ENCODE measurements around the gene SOCS3. TPM values are rescaled to one million over a fixed set of nuclear protein-coding genes. Genes with fewer than 3 reads are reported as not detected.

Gene SOCS3
- total and polyA plus RNA-seq, 10 of the 15 experiments (the other 5 are each of a cell fraction or from before 2014, with no cell fraction given), result 0.05 to 3.9 (median 1.0) TPM

DNA sequence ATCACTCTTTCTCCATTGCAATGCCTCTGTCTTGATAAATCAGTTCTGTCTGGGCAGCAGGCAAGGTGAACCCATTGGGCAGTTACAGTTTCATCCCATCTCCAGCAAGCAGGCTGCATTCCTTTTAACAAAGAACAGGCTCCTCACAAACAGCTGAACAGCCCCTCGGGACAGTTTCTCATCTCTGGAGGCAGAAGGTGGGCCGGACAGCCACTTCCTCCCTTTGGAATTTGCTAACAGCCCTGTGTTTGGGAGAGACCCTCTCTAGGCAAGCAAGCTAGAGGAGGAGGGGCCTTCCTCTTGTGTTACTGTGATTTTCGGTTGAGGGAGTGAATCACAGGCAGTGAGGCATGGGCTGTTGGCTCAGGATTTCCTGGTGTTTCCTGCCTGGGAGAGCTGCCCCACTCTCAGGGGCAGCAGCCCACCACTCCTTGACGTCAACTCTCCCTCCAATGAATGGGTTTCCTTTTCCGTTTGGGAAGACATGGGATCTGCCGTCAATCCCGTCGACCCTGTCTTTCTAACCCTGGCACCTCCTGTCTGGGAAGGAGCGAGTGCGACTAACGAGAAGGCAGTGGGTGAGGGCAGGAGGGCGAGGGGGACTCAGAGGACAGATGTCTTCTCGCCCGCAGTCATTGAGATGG lies 14.9 kb upstream of the SOCS3 start:
- POLR2A ChIA-PET, result interaction anchor here (0.5 kb wide), 1 partner anchor 1439 kb away, joined by 5 read pairs; no protein-coding TSS in a partner anchor
- no peak overlapping the region for H3K9ac ChIP-seq (ENCODE audit: control insufficient read depth, insufficient read depth, low read length)
- BruUV-seq (replicated peaks), result no TSS peak
- no peak for FAIRE-seq
- no peaks in the 10 kb centered on the region for H3K36me3 ChIP-seq (ENCODE audit: control insufficient read depth in 2 of 2, insufficient read depth in 2 of 2, low read length in 1 of 2)
- H3K79me2 ChIP-seq (ENCODE audit: control insufficient read depth, insufficient read depth, low read length), result peaks cover 18% of the 10 kb centered on the region
- TF ChIP-seq EP300 (IDR thresholded peaks at IDR 0.05; ENCODE audit: borderline replicate concordance in 1 of 2, control insufficient read depth in 1 of 2, low read depth in 2 of 2, low read length in 2 of 2) (no peak), BACH1 (IDR thresholded peaks at IDR 0.05; ENCODE audit: borderline replicate concordance) (no peak), FOXK2 (IDR thresholded peaks at IDR 0.05) (no peak), RELB (IDR thresholded peaks at IDR 0.05; ENCODE audit: low read depth) (no peak), SREBF1 (IDR thresholded peaks at IDR 0.05; ENCODE audit: low read length) (no peak), EED (IDR thresholded peaks at IDR 0.05; ENCODE audit: low read depth) (no peak), NRF1 (conservative IDR thresholded peaks at IDR 0.05; ENCODE audit: low read depth, low read length) (no peak), GABPA (IDR thresholded peaks at IDR 0.05; ENCODE audit: low read depth) (no peak)
- TF ChIP-seq, protein P1, sequence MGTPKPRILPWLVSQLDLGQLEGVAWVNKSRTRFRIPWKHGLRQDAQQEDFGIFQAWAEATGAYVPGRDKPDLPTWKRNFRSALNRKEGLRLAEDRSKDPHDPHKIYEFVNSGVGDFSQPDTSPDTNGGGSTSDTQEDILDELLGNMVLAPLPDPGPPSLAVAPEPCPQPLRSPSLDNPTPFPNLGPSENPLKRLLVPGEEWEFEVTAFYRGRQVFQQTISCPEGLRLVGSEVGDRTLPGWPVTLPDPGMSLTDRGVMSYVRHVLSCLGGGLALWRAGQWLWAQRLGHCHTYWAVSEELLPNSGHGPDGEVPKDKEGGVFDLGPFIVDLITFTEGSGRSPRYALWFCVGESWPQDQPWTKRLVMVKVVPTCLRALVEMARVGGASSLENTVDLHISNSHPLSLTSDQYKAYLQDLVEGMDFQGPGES (IDR thresholded peaks at IDR 0.05), result no peak
- TF ChIP-seq, protein P2, sequence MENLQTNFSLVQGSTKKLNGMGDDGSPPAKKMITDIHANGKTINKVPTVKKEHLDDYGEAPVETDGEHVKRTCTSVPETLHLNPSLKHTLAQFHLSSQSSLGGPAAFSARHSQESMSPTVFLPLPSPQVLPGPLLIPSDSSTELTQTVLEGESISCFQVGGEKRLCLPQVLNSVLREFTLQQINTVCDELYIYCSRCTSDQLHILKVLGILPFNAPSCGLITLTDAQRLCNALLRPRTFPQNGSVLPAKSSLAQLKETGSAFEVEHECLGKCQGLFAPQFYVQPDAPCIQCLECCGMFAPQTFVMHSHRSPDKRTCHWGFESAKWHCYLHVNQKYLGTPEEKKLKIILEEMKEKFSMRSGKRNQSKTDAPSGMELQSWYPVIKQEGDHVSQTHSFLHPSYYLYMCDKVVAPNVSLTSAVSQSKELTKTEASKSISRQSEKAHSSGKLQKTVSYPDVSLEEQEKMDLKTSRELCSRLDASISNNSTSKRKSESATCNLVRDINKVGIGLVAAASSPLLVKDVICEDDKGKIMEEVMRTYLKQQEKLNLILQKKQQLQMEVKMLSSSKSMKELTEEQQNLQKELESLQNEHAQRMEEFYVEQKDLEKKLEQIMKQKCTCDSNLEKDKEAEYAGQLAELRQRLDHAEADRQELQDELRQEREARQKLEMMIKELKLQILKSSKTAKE (IDR thresholded peaks at IDR 0.05; ENCODE audit: low read depth, poor library complexity, severe bottlenecking), result no peak
- no peaks in the 10 kb centered on the region for H3K27me3 ChIP-seq (replicated peaks in 1 of 2; ENCODE audit: control insufficient read depth in 2 of 2, insufficient read depth in 2 of 2, low read length in 1 of 2)
- no peak for ATAC-seq
- CTCF ChIA-PET, result interaction anchor here (1.4 kb wide), 1 partner anchor 10 kb away, joined by 5 read pairs; no protein-coding TSS in a partner anchor
- 61% methylated on average over 14 of the region's 14 CpGs for WGBS (ENCODE audit: insufficient coverage, insufficient replicate concordance, low lambda C conversion rate, missing lambda C conversion rate)
- H3K9me3 ChIP-seq (replicated peaks; ENCODE audit: control insufficient read depth, insufficient read depth, low read length), result no peaks in the 10 kb centered on the region
- in situ Hi-C loops (cut with MboI), result no loop called here
- RAD21 ChIA-PET (ENCODE audit: unreplicated experiment), result interaction anchor here (1.5 kb wide), 1 partner anchor 10 kb away, joined by 4 read pairs; no protein-coding TSS in a partner anchor
- H3K4me2 ChIP-seq (ENCODE audit: control insufficient read depth, insufficient read depth), result no peak overlapping the region
- H3K4me3 ChIP-seq, result no peak overlapping the region
- intact Hi-C loops (cut with micrococcal nuclease; ENCODE audit: unreplicated experiment), result no loop called here
- H2AFZ ChIP-seq (ENCODE audit: control insufficient read depth, low read depth, low read length), result no peak overlapping the region
- no peak overlapping the region for H3K27ac ChIP-seq (ENCODE audit: control insufficient read depth, insufficient read depth)
- no peak for DNase-seq (ENCODE audit: low read depth, low spot score)
- H3K4me1 ChIP-seq (ENCODE audit: control insufficient read depth, insufficient read depth, low read length), result peaks cover 11% of the 10 kb centered on the region
- SMC1A ChIA-PET (ENCODE audit: uncharacterized antibody, unreplicated experiment), result interaction anchor here (0.6 to 2.1 kb wide), 4 partner anchors 7 to 62 kb away, joined by 3 to 8 read pairs (median 4); no protein-coding TSS in a partner anchor
- H4K20me1 ChIP-seq (ENCODE audit: control insufficient read depth, insufficient read depth), result no peaks in the 10 kb centered on the region
